Fibroblast of skin of right biceps (primary cell): ENCODE data around the gene TDRD10.
"Not testable (repeated sequence)": the region's sequence is repeated elsewhere in the genome, so short reads cannot be mapped to it uniquely, and the experiment has no call there.

Experiments used
- DNase-seq: peaks from one replicate; pipeline ENCODE4 v3.0.0-alpha.2; 2013

The TDRD10 gene

GRCh38 chr1:154517661-154518060 is 15.6 kb downstream of the TDRD10 start:
- no peak for DNase-seq

- DNase-seq: no peak
Observed at GRCh38 chr1:154519591-154519991, 17.6 kb downstream of the TDRD10 start.

GRCh38 chr1:154520333-154520732 is 18.3 kb downstream of the TDRD10 start:
- no peak for DNase-seq

GRCh38 chr1:154521695-154522094 is 19.7 kb downstream of the TDRD10 start:
- DNase-seq: no peak

- DNase-seq: no peak
Observed at GRCh38 chr1:154524881-154525280, 22.9 kb downstream of the TDRD10 start.

GRCh38 chr1:154527192-154527591 is 25.2 kb downstream of the TDRD10 start:
- no peak for DNase-seq

GRCh38 chr1:154529308-154529707 is 27.3 kb downstream of the TDRD10 start:
- no peak for DNase-seq

- DNase-seq: not testable (repeated sequence)
Observed at GRCh38 chr1:154531950-154532349, 29.9 kb downstream of the TDRD10 start.

GRCh38 chr1:154533952-154534844 is 32.2 kb downstream of the TDRD10 start:
- DNase-seq: peak; percentile 8

- no peak for DNase-seq
Observed at GRCh38 chr1:154536570-154536969, 34.6 kb downstream of the TDRD10 start.

GRCh38 chr1:154539486-154540483 is 37.8 kb downstream of the TDRD10 start:
- no peak for DNase-seq

- DNase-seq: no peak
Observed at GRCh38 chr1:154541231-154541630, 39.2 kb downstream of the TDRD10 start.

GRCh38 chr1:154546264-154547063 is 44.4 kb downstream of the TDRD10 start:
- DNase-seq: peak; percentile 49

GRCh38 chr1:154547105-154547732 is 45.2 kb downstream of the TDRD10 start:
- no peak for DNase-seq

- DNase-seq: no peak
Observed at GRCh38 chr1:154548028-154548427, 46.0 kb downstream of the TDRD10 start.

GRCh38 chr1:154549202-154549770 is 47.3 kb downstream of the TDRD10 start:
- no peak for DNase-seq

GRCh38 chr1:154550070-154550469 is 48.1 kb downstream of the TDRD10 start:
- DNase-seq: no peak

GRCh38 chr1:154550657-154551056 is 48.6 kb downstream of the TDRD10 start:
- no peak for DNase-seq

GRCh38 chr1:154551474-154551873 is 49.5 kb downstream of the TDRD10 start:
- DNase-seq: no peak

- no peak for DNase-seq
Observed at GRCh38 chr1:154552036-154552435, 50.0 kb downstream of the TDRD10 start.
